A673 (cell line): ENCODE measurements around the gene GZF1. TPM values are rescaled to one million over a fixed set of nuclear protein-coding genes. Genes with fewer than 3 reads are reported as not detected.

Experiments used
- BruUV-seq: library from RNA; stranded (reverse); fragments of 400-500 nt; replicated peaks from 2 replicates; lab custom pipeline; 2021; lab: Mats Ljungman, UMichigan
- CTCF ChIA-PET: fragments of 300-600 bp; sonication (Branson Sonifier 250); formaldehyde crosslinking; loops from one replicate; lab custom pipeline; 2022; ENCODE audit warnings: antibody characterized with exemption; lab: Charles Lee
- POLR2A ChIA-PET: fragments of 300-600 bp; sonication (Branson Sonifier 250); formaldehyde crosslinking; loops from one replicate; lab custom pipeline; 2022; ENCODE audit warnings: antibody characterized with exemption; ENCODE audit not compliant: low non-redundant PET; lab: Charles Lee
- DNase-seq: peaks from one replicate; pipeline ENCODE4 v3.0.0-alpha.2; 2015; ENCODE audit warnings: low spot score
- H3K27ac ChIP-seq: fragments of 200-600 bp; sonication (generic); 2 replicates; pipeline ENCODE4 v1.5.1; 2016; ENCODE audit warnings: mixed run types, low read depth, mild to moderate bottlenecking, mixed read lengths, antibody characterized with exemption, low read length; ENCODE audit not compliant: poor library complexity, severe bottlenecking
- H3K27me3 ChIP-seq: fragments of 200-600 bp; sonication (generic); replicated peaks from 2 replicates; pipeline ENCODE4 v1.6.1; 2017; ENCODE audit warnings: mixed run types, low read depth, mild to moderate bottlenecking, mixed read lengths, antibody characterized with exemption, low read length; ENCODE audit not compliant: insufficient read depth, poor library complexity
- H3K36me3 ChIP-seq: fragments of 200-600 bp; sonication (generic); 2 replicates; pipeline ENCODE4 v1.6.1; 2016; ENCODE audit warnings: mixed run types, mild to moderate bottlenecking, mixed read lengths, antibody characterized with exemption, low read length; ENCODE audit not compliant: insufficient read depth, poor library complexity, severe bottlenecking
- H3K4me1 ChIP-seq: fragments of 200-600 bp; sonication (generic); 2 replicates; pipeline ENCODE4 v1.6.1; 2017; ENCODE audit warnings: mixed run types, mild to moderate bottlenecking, mixed read lengths, antibody characterized with exemption, low read length; ENCODE audit not compliant: insufficient read depth, poor library complexity, severe bottlenecking
- H3K4me3 ChIP-seq: fragments of 200-600 bp; sonication (generic); 2 replicates; pipeline ENCODE4 v1.5.1; 2016; ENCODE audit warnings: low read depth, mixed run types, mild to moderate bottlenecking, mixed read lengths, low read length; ENCODE audit not compliant: poor library complexity, severe bottlenecking
- H3K9me3 ChIP-seq: fragments of 200-600 bp; sonication (generic); 2 replicates; pipeline ENCODE4 v1.6.1; 2016; ENCODE audit warnings: mixed run types, low read depth, mild to moderate bottlenecking, mixed read lengths, antibody characterized with exemption, low read length; ENCODE audit not compliant: poor library complexity, severe bottlenecking
- CTCF ChIP-seq: fragments of 300-800, 200-600 bp; sonication (generic); conservative IDR thresholded peaks from 2 replicates; pipeline ENCODE4 v1.5.1; 2017; ENCODE audit warnings: low read depth, mild to moderate bottlenecking, antibody characterized with exemption, low read length, moderate library complexity, mixed read lengths
- EZH2 ChIP-seq: fragments of 200-600 bp; sonication (generic); IDR thresholded peaks from 2 replicates; pipeline ENCODE4 v1.6.1; 2017; ENCODE audit warnings: borderline replicate concordance, low read depth, mild to moderate bottlenecking, mixed read lengths, antibody characterized with exemption, low read length; ENCODE audit not compliant: poor library complexity, severe bottlenecking
- intact Hi-C: fragments of 100-400 bp; cut with micrococcal nuclease; formaldehyde crosslinking; loops from one replicate; pipeline ENCODE4 v1.10.0; 2022; ENCODE audit not compliant: unreplicated experiment
- total RNA-seq: library from RNA; stranded (reverse); gene quantifications from 2 replicates; pipeline ENCODE4 v1.2.3, GENCODE V29; 2021

The GZF1 gene
- total RNA-seq, 1 experiment from 2014 or later, result 13.7 TPM

GRCh38 chr20:23350904-23351838, 10.8 kb upstream of the GZF1 start:
- Histone ChIP-seq H3K27ac (peak overlapping the region; percentile 88), H3K27me3 (no peaks in the 10 kb centered on the region), H3K36me3 (peaks cover 24% of the 10 kb centered on the region), H3K9me3 (no peaks in the 10 kb centered on the region), H3K4me3 (peak overlapping the region; percentile 96), H3K4me1 (peaks cover 10% of the 10 kb centered on the region)
- ChIA-PET POLR2A (interaction anchor here (1.7 kb wide), 1 partner anchor 10 kb away, joined by 6 read pairs; no protein-coding TSS in a partner anchor), CTCF (interaction anchor here (2.5 kb wide), 1 partner anchor 70 kb away, joined by 12 read pairs; the partner anchor contains the start of gene NAPB)
- peak; percentile 58 for DNase-seq
- TF ChIP-seq EZH2 (no peak), CTCF (no peak)
- no TSS peak for BruUV-seq
- intact Hi-C loops, result loop anchor here (10.0 kb wide), 1 partner anchor 1836 kb away; the partner anchor contains the start of gene NKX2-2

- H3K27ac ChIP-seq, result no peak overlapping the region
- intact Hi-C loops, result loop anchor here (10.0 kb wide), 1 partner anchor 1841 kb away; the partner anchor contains the start of gene NKX2-2
- peaks cover 11% of the 10 kb centered on the region for H3K4me1 ChIP-seq
- no peaks in the 10 kb centered on the region for H3K9me3 ChIP-seq
- no peak overlapping the region for H3K4me3 ChIP-seq
- CTCF ChIA-PET, result no interaction called here
- H3K27me3 ChIP-seq, result no peaks in the 10 kb centered on the region
- no peak for TF ChIP-seq EZH2
- no peak for TF ChIP-seq CTCF
- DNase-seq, result no peak
- H3K36me3 ChIP-seq, result peaks cover 24% of the 10 kb centered on the region
- BruUV-seq, result no TSS peak
- POLR2A ChIA-PET, result no interaction called here
These were observed 5.8 kb upstream of the GZF1 start for GRCh38 chr20:23356203-23356602.

- BruUV-seq, result no TSS peak
- peak overlapping the region; percentile 78 for H3K27ac ChIP-seq
- peaks cover 5% of the 10 kb centered on the region for H3K4me1 ChIP-seq
- POLR2A ChIA-PET, result interaction anchor here (0.5 to 1.2 kb wide), 3 partner anchors 8 to 1890 kb away, joined by 4 to 5 read pairs (median 4); partner anchors contain the start of gene NAPB
- DNase-seq, result peak; percentile 99
- H3K36me3 ChIP-seq, result peaks cover 24% of the 10 kb centered on the region
- peak overlapping the region; percentile 58 for H3K4me3 ChIP-seq
- intact Hi-C loops, result loop anchor here (10.0 kb wide), 1 partner anchor 1843 kb away; the partner anchor contains the start of gene NKX2-2
- CTCF ChIA-PET, result interaction anchor here (1.5 kb wide), 1 partner anchor 8 kb away, joined by 7 read pairs; no protein-coding TSS in a partner anchor
- TF ChIP-seq CTCF, result no peak
- TF ChIP-seq EZH2, result no peak
- no peaks in the 10 kb centered on the region for H3K9me3 ChIP-seq
- no peaks in the 10 kb centered on the region for H3K27me3 ChIP-seq
These were observed 4.0 kb upstream of the GZF1 start for GRCh38 chr20:23357767-23358562.
